Ovary (tissue), 10 donors: Measurements from ENCODE around the gene DMRTC1B. TPM values are rescaled to one million over a fixed set of nuclear protein-coding genes. Genes with fewer than 3 reads are reported as not detected.
"Not testable (repeated sequence)": the region's sequence is repeated elsewhere in the genome, so short reads cannot be mapped to it uniquely, and the experiment has no call there.

ENCODE experiments used
- DNase-seq, 5 donors: peaks; one replicate each; pipeline ENCODE4 v3.0.0-alpha.2; 2019 to 2020
- H3K27ac ChIP-seq, 2 donors: fragments of 200-600 bp; one replicate each; pipeline versions ENCODE4 v1.5.1 to v1.8.0; 2019 to 2022
- H3K27me3 ChIP-seq: fragments of 200-600 bp; one replicate; pipeline ENCODE4 v1.8.0; 2022
- H3K36me3 ChIP-seq: fragments of 200-600 bp; sonication (generic); one replicate; pipeline ENCODE4 v1.5.1; 2019
- H3K4me1 ChIP-seq: one replicate; pipeline ENCODE4 v1.8.1; 2013; ENCODE audit warnings: mild to moderate bottlenecking, moderate library complexity; ENCODE audit not compliant: insufficient read depth
- H3K4me3 ChIP-seq: fragments of 200-600 bp; sonication (generic); one replicate; pipeline ENCODE4 v1.5.1; 2017
- H3K9me3 ChIP-seq, 2 donors: fragments of 200-600 bp in 1 of 2; sonication (generic) in 1 of 2; one replicate each; pipeline versions ENCODE4 v1.5.1 to v1.8.1; 2013 to 2019; ENCODE audit warnings: mild to moderate bottlenecking in 1 of 2, moderate library complexity in 1 of 2
- EP300 ChIP-seq: sonication (generic); formaldehyde crosslinking; IDR thresholded peaks from one replicate; pipeline ENCODE4 v1.6.1; 2017; ENCODE audit warnings: antibody characterized with exemption
- POLR2A ChIP-seq: fragments of 450-650 bp; IDR thresholded peaks from one replicate; pipeline ENCODE4 v1.6.1; 2017; ENCODE audit warnings: antibody characterized with exemption, mild to moderate bottlenecking, moderate library complexity
- WGBS, 3 donors: extraction: QIAGEN DNeasy Blood & Tissue Kit in 1 of 3; methylation state at CpG; one replicate each; pipeline versions ENCODE4 v1.1.5 to v1.1.7; 2013 to 2017; 5-methylcytosine and 5-hydroxymethylcytosine counted together
- intact Hi-C, 4 donors: fragments of 100-400 bp; cut with DNase I; formaldehyde crosslinking; loops; one replicate each; pipeline versions ENCODE4 v1.11.0 to v1.15.1; 2022 to 2023
- long read RNA-seq, 3 donors: library from polyadenylated mRNA in 2 of 3; unstranded in 2 of 3; transcript quantifications; one replicate each; pipeline ENCODE4 v2.0.0 and lab custom pipeline, GENCODE V29; 2021 to 2026
- polyA plus RNA-seq, 2 donors: library from polyadenylated mRNA; stranded (reverse); fragments of 200-250 nt in 1 of 2; fragments of 350-450 nt in 1 of 2; fragmentation: Illumina TruSeq in 1 of 2; extraction: RNeasy Lipid Tissue Mini Kit (QIAGEN cat#74804) in 1 of 2; gene quantifications; one replicate each; pipeline ENCODE4 v1.2.3, GENCODE V29; 2013 to 2014
- total RNA-seq, 7 donors: library from RNA; depleted of rRNA in 2 of 7; stranded (reverse); fragments of >200 nt in 2 of 7; fragmentation: NEBNext Ultra II Directional in 3 of 7; extraction: Animal tissue kit (Norgen Biotek cat#: 25700) in 3 of 7; gene quantifications; one replicate each; pipeline versions ENCODE4 v1.1.0 to v1.2.4, GENCODE V29; 2016 to 2023
- TF ChIP-seq, protein P1 (sequence below), 3 donors: fragments of 450-650 bp in 2 of 3; fragments of 200-600 bp in 1 of 3; IDR thresholded peaks; one replicate each; pipeline versions ENCODE4 v1.5.1 to v1.8.0; 2016 to 2022; ENCODE audit warnings: antibody characterized with exemption in 3 of 3, mild to moderate bottlenecking in 1 of 3
- donor health status: DM: no; HTN: no; CAD: no; lungs with moderate emphysema.
- donor health status: DM: no; HTN: no; CAD: no.
- donor health status: Bipolar disorder and iron deficiency.
- donor health status: DM: yes; HTN: yes; CAD: no.
- donor health status: DM: no; HTN: no; CAD: no.
- donor health status: DM: yes; HTN: yes; CAD: no.

DMRTC1B gene, protein sequence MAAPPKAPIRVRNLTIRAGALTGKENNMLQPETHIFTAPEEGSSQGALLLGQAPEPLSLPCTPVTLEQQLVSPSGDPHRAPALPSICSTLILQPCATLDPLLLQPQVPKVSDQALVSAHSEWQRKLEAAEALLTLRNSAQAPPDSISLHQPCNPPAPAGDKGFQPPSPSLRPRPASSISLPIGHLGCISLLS
- total RNA-seq (1 to 10 TPM in 5 of 7 donors, under 1 TPM in 1, not detected in 1; 0.57 to 5.6 (median 4.6) TPM), polyA plus RNA-seq (1 to 10 TPM; 2.2 to 3.8 TPM)
- long read RNA-seq, donor 1, partial matches to known transcripts = 1 of 4 reads
- long read RNA-seq, donor 1, other reads (novel, unspliced or antisense) = 1 of 4 reads
- long read RNA-seq, donor 2, partial matches to known transcripts = 0 of 1 reads
- long read RNA-seq, donor 2, other reads (novel, unspliced or antisense) = 0 of 1 reads
- long read RNA-seq, donor 3, partial matches to known transcripts = 0 of 1 reads
- long read RNA-seq, donor 3, other reads (novel, unspliced or antisense) = 0 of 1 reads

DNA sequence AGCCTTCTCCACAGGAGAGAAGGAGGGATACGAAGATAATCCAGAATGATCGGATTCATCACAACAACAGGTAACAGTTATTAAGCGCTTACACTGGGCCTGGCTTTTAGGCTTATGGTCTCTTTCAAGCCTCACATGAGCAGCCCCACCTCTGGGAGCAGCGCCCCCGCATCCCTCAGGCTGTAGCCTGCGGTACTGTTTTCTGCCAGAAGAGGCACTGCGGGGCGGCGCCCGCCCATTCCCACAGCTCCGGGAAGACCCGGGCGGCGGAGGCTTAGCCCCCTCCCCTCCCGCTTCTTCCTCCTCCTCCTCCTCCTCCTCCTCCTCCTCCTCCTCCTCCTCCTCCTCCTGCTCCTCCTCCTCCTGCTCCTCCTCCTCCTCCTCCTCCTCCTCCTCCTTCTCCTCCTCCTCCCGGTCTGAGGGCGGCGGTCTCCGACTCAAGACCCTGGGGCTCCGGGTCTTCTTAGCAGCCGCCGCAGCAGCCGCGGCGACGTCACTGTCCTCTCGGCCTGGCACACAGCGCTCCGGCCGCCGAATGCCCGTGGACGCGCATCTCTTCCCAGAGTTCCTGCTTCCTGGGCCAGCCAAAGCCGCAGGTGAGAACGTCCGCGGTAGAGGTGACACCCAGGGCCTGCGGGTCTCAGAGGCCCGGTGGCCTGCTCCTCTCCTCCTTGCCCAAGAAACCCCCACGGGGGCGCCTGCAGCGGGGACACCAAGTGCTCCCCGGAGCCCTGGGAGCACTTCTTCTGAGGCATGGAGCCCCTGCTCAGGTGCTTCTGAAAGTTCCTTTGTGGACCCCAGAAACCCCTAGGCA is at the start of gene DMRTC1B:
Gene DMRTC1B, plus strand, starts transcription at position 238 of the 814 bp plus-strand sequence. CDS start 68,246 bp downstream, outside the sequence.
- H3K27me3 ChIP-seq, H3K27ac ChIP-seq, DNase-seq, H3K36me3 ChIP-seq, H3K9me3 ChIP-seq, H3K4me3 ChIP-seq, intact Hi-C loops, H3K4me1 ChIP-seq: not testable (repeated sequence)
- no CpG with 5 or more reads among the region's 44 CpGs for WGBS, 3 donors

DNA sequence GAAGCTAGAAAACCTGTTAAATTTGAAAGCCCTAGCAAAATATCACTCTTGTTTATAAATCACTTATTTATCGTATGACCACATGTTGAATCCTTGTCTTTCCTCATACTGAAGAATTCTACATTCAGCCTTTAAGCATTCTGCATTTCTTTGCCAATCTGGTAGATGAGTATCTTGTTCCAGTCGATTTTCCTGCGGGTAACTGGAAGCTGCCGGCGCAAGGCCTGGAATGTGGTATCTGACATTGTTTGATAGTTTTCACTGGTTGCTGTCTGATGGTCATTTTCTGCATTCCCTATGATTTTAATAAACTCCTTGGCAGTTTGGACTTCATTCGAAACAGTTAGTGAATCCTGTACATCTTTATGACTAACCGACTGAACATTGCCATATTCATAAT is 48.8 kb upstream of the DMRTC1B start:
- no peak for DNase-seq
- no peaks in the 10 kb centered on the region for H3K4me1 ChIP-seq
- H3K9me3 ChIP-seq = no peaks in the 10 kb centered on the region
- WGBS, 3 donors = 82 to 85% (median 83%) methylated on average over 7 of the region's 7 CpGs
- H3K27ac ChIP-seq = no peak overlapping the region
- intact Hi-C loops = no loop called here
- H3K27me3 ChIP-seq = no peaks in the 10 kb centered on the region
- TF ChIP-seq EP300 = no peak
- TF ChIP-seq, protein P1, sequence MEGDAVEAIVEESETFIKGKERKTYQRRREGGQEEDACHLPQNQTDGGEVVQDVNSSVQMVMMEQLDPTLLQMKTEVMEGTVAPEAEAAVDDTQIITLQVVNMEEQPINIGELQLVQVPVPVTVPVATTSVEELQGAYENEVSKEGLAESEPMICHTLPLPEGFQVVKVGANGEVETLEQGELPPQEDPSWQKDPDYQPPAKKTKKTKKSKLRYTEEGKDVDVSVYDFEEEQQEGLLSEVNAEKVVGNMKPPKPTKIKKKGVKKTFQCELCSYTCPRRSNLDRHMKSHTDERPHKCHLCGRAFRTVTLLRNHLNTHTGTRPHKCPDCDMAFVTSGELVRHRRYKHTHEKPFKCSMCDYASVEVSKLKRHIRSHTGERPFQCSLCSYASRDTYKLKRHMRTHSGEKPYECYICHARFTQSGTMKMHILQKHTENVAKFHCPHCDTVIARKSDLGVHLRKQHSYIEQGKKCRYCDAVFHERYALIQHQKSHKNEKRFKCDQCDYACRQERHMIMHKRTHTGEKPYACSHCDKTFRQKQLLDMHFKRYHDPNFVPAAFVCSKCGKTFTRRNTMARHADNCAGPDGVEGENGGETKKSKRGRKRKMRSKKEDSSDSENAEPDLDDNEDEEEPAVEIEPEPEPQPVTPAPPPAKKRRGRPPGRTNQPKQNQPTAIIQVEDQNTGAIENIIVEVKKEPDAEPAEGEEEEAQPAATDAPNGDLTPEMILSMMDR (IDR thresholded peaks at IDR 0.05) = no peak
- no peak overlapping the region for H3K4me3 ChIP-seq
- no peaks in the 10 kb centered on the region for H3K36me3 ChIP-seq

DNA sequence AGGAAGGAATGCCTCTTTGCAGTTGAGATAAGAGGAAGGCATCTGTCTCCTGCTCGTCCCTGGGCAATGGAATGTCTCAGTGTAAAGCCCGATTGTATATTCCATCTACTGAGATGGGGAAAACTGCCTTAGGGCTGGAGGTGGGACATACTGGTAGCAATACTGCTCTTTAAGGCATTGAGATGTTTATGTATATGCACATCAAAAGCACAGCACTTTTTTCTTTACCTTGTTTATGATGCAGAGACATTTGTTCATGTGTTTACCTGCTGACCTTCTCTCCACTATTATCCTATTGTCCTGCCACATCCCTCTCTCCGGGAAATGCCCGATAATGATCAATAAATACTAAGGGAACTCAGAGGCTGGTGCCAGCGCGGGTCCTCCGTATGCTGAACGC is 43.1 kb upstream of the DMRTC1B start:
- H3K9me3 ChIP-seq, H3K4me3 ChIP-seq, H3K27me3 ChIP-seq, H3K36me3 ChIP-seq, DNase-seq, H3K4me1 ChIP-seq, intact Hi-C loops, H3K27ac ChIP-seq: not testable (repeated sequence)
- WGBS, 3 donors = 52 to 67% (median 57%) methylated on average over 8 of the region's 8 CpGs

DNA sequence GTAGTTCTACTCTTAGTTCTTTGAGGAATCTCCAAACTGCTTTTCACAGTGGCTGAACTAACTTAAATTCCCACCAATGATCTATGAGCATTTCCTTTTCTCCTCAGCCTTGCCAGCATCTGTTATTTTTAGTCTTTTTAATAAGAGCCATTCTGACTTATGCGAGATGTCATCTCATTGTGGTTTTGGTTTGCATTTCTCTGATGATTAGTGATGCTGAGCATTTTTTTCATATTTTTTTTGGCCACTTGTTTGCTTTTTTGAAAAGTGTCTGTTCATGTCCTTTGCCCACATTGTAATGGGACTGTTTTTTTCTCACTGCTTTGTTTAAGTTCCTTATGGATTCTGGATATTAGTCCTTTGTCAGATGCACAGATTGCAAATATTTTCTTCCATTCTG is 41.1 kb upstream of the DMRTC1B start:
- intact Hi-C loops = no loop called here

DNA sequence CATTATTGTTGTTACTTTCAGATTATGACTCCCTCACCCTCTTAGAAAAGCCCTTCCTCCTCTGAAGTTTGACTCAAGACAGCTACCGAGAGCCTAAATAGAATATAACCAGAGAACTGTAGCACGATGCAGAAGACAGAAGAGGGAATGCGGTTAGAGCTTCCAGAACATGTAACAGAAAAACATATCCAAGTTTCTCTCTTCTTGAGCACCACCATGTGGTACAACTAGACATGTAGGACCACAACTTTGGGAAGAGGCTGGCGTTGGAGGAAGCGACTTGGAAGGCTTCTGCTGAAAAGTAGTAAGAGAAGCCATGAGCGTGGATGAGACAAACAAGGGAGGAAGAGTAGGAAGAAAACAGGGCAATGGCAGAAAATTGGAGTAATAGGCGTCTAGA is 31.1 kb upstream of the DMRTC1B start:
- H3K4me3 ChIP-seq, DNase-seq, H3K36me3 ChIP-seq, H3K9me3 ChIP-seq, intact Hi-C loops, H3K27me3 ChIP-seq, H3K27ac ChIP-seq, H3K4me1 ChIP-seq: not testable (repeated sequence)
- no CpG with 5 or more reads among the region's 7 CpGs for WGBS, 3 donors

More for the DNA sequence above, 41.1 kb upstream of the DMRTC1B start:
- TF ChIP-seq POLR2A (no peak), EP300 (no peak)
- TF ChIP-seq, protein P1 (IDR thresholded peaks at IDR 0.05) = no peak
- WGBS, 3 donors = 82 to 94% (median 84%) methylated on average over 1 of the region's 1 CpG
- no peaks in the 10 kb centered on the region for H3K27me3 ChIP-seq
- no peak overlapping the region for H3K27ac ChIP-seq
- H3K36me3 ChIP-seq = no peaks in the 10 kb centered on the region
- DNase-seq = no peak
- no peak overlapping the region for H3K4me3 ChIP-seq
- no peaks in the 10 kb centered on the region for H3K4me1 ChIP-seq
- H3K9me3 ChIP-seq = no peaks in the 10 kb centered on the region

DNA sequence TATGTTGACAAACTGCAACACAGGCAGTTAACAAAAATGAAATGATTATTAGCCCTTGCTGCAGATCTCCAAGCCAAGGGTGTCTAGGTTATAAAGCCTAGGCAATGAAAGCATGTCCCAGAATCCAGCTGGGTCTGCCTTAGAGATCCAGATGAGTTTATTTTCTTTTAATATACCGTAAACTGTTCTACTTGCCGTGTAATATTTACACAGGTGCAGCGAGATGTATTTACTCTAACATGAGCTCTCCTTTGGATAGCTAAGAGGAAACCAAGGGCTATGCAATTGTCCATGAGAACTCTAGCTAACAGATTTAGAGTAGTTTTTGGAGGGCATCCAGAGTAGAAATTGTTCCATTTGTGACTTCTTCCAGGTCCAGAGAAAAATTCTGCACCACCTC is 28.1 kb upstream of the DMRTC1B start:
- H3K4me3 ChIP-seq, H3K27me3 ChIP-seq, DNase-seq, H3K4me1 ChIP-seq, H3K36me3 ChIP-seq, H3K9me3 ChIP-seq, intact Hi-C loops, H3K27ac ChIP-seq: not testable (repeated sequence)
- WGBS, 3 donors = no CpG with 5 or more reads among the region's 3 CpGs

DNA sequence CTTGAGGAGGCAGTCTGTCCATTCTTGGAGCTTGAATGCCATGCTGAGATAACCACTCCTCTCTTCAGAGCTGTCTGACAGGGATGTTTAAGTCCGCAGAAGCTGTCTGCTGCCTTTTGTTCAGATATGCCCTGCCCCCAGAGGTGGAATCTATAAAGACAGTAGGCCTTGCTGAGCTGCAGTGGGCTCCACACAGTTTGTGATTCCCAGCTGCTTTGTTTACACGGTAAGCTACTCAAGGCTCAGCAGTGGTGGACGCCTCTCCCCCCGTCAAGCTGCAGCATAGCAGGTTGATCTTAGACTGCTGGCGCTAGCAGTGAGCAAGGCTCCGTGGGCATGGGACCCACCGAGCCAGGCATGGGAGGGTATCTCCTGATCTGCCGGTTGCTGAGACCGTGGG is 16.2 kb upstream of the DMRTC1B start:
- H3K27me3 ChIP-seq, H3K4me3 ChIP-seq, H3K4me1 ChIP-seq, H3K27ac ChIP-seq, H3K9me3 ChIP-seq, intact Hi-C loops, DNase-seq, H3K36me3 ChIP-seq: not testable (repeated sequence)
- WGBS, 3 donors = no CpG with 5 or more reads among the region's 9 CpGs

DNA sequence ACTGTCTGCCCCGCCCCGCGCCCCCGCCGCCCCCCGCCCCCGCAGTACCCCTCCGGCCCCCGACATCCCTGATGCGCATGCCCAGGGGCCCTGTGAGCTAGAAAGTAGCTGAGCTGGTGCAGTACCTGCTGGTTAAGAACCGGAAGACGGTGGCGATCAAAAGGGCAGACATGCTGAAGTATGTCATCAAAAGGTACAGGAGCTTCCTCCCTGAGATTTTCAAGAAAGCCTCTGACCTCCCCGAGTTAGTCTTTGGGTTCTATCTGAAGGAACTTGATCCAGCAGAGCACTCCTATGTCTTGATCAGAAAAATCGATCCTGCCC is 739 bp downstream of the DMRTC1B start:
- H3K9me3 ChIP-seq, H3K27ac ChIP-seq, H3K4me1 ChIP-seq, H3K27me3 ChIP-seq, DNase-seq, intact Hi-C loops, H3K36me3 ChIP-seq, H3K4me3 ChIP-seq: not testable (repeated sequence)
- WGBS, 3 donors = no CpG with 5 or more reads among the region's 15 CpGs

DNA sequence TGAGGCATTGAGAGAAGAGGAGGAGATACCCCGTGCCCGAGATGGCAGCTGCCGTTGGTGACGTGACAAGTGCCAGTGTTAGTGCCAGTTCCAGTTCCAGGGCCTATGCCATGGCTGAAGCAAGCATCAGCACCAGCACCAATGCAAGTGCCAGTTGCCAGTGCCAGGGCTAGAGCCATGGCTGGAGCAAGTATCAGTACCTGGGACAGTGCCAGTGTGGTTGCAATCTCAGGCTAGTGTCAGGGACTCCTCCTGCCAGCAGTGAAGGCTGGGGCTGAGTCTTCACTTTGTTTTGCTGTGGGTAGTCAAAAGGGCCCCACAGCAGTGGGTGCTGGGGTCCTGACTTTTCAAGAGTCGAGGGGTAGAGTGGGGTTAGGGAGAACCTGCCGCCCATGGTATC is 1.5 kb downstream of the DMRTC1B start:
- H3K27ac ChIP-seq, H3K36me3 ChIP-seq, intact Hi-C loops, H3K9me3 ChIP-seq, H3K4me3 ChIP-seq, H3K27me3 ChIP-seq, DNase-seq, H3K4me1 ChIP-seq: not testable (repeated sequence)
- WGBS, 3 donors = no CpG with 5 or more reads among the region's 6 CpGs
